HG02642 (cell line): ENCODE measurements around the gene UQCRC1.

ENCODE experiments used
- ATAC-seq: cut with Tn5 transposase; IDR thresholded peaks from one replicate; pipeline ENCODE4 v1.9.1; 2021; ENCODE audit warnings: mild to moderate bottlenecking; ENCODE audit not compliant: unreplicated experiment, poor library complexity

Gene UQCRC1

DNA sequence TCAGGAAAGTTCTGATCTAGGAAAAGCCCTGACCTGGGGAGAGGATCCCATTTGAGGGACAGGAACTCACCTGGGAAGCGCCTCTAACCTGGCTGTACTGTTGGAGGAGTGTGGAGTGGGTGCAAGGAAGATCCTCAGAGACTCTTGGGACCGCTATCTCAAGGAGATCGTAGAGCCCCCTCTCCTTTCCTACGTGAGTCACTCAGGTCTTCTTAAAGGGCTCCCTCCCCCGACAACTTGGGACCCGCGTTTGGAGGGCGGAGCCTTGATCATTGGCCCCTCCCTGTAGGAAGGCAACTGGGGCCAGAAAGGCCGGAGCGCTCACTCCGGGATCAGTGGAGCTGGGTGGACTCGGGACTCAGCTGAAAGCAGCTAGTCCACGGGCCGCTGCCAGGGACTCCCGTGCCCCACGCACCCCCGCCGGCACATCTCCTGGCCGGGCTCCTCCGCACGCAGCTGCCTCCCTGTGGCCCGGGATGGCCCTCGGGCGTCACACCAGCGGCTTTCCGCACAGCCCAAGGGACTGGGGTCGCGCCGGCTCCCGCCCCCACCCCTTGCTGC is 25.3 kb upstream of the UQCRC1 start:
- ATAC-seq = peak; percentile 23

DNA sequence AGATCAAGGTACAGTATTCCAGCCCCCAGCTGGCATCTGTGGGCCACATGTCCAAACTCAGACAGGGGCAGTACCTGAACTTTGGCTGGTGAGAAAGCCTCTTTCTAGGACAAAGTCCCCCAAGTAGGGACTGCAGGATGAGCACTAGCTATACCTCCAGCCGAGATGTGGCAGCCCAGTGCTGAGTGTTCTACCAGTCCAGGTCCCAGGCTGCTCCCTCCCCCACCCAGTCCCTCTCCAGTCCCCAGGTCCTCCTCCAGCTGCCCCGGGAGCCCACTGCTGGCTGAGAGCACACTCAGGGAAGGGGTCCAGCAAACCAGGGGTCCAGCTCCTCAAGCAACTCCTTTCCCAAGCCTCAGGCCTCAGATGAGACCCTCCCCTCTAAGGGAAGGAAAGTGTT is 24.3 kb upstream of the UQCRC1 start:
- ATAC-seq = no peak

DNA sequence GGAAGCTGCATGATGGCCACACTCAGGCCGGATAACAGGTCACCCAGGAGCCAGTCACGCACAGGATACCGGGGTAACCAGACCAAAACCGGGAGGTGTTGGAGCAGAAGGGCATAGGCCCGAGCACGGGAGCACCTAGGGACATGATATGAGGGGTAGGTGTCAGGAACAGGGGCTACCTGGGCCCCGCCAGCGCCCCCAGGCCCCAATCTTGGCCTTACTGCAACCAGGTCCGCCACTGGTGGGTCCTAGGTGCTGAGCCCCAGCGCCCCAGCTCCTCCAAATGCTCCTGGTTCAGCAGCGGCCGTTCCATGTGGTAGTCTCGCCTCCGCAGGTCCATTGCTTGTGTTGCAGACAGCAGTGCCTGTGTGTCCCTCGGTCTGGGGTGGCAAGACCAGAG is 23.8 kb upstream of the UQCRC1 start:
- no peak for ATAC-seq

DNA sequence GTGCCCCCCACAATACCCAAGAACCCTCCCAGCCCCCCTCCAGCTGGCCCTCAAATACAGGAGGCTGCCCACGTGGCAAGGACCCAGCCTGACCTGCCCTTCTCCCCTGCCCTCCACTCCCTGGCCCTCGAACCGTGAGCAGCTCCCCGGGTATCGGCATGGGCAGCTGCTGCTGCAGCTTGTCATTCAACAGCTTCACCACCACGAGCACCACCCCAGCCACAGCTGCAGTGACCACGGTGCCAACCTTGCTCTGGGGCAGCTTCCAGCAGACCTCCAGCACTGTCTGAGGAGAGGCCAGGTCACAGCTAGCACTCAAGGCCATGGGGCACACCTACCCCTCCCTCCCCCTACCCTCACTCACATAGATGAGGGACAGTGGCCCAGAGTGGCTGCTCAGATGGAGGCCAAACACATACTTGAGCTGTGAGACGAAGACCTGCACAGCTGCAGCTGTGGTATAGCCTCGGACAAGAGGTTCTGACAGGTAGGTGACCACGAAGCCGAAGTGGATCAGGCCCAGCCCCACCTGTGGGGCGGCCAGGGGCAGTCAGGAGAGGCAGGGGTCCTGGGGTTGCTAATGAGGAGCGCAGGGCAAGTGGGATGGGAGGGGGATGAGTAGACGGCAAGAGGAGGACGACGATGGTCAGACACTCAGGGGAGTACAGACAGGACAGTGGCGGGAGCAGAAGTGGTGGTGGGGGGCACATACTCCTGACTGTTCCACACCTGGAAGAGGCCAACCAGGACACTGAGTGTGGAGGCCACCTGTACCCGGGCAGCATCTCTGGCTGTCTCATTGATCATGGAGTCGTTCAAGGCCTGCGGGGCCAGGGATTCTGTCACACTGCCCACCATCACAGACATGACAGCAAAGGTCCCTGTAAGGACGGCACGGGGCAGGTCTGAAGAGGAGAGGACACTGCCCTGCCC is 22.3 kb upstream of the UQCRC1 start:
- no peak for ATAC-seq

DNA sequence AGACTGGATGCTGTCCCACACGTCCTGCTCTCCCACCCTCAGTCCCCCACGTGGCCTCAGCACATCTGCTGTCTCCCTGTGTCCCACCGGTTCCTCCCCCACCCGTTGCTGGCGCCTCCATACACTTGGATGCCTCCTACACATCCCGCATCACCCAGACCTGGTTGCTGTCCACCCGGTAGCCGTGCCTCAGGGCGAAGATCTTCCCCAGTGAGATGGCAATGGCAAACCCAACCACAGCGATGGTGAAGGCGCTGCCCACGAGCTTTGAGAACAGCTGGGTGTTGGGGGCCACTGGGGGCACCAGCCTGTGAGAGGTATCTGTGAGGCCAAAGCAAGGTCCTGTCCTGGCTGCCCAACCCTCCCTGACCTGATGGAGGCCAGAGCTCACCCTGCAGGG is 21.4 kb upstream of the UQCRC1 start:
- ATAC-seq = no peak

DNA sequence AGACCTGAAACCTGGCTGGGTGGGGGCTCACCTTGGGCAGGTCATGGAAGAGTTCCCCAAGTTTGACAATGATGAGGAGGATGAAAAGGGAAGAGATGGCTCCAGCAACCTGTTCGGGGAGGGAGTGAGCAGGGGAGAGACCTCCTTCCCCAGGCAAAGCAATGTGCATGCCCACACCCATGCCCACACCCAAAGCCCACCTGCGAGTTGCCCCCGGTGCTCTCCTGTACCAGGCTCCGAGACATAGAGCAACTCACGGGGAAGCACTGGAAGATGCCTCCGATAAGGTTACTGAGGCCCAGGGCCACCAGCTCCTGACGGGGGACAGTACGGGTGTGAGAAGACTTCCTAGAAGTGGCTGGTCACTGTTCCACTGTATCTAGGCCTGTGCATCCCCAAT is 21.0 kb upstream of the UQCRC1 start:
- ATAC-seq = no peak

DNA sequence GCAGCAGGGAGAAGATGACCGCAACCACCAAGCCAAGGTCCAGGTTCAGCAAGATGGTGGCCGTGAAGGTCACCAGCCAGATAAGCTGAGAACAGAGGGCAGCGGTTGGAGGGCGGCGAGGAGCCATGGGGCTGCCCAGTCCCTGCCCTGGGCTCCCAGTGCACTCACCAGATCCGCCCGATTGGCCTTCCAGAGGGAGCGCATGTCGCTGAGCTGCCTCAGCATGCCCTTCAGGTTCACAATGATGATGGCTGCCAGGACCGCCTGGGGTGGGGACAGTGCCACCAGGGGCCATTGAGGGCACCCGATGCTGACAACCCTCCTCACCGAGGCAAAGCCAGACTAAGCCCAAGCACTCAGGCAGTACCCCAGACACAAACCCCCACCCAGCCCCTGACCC is 20.4 kb upstream of the UQCRC1 start:
- ATAC-seq = no peak

DNA sequence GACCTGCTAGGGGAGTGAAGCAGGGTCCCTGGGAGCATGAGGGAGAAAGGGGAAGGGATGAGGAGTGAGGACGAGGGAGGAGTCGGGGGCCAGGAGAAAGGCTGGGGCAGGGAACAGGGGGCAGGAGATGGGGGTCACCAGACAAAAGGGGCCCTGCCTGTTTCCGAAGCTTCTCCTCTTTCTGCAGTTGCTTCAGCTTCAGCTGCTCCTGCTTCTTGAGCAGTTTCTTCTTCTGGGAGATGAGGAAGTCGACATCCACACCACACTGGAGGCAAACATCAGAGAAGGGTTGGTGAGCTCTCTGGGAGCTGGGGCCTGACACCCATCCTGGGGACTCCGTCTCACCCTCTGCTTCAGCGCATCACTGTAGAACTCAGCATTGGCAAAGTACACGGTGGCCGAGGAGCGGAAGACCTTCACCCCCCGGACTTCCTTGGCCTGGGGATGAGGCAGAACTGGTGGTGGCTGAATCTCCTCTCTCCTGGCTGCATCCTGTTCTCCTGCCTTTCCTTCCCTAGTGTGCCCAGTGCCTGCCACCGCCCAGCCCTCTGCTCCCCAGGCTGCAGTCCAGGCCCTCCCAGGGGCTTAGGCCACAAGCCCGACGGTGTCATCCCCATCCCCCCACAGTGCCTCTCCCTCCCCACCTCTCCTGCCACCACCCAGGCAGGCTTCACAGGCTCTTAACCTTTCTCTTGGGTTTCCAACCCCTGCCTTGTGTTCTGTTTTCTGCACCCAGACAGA is 19.0 kb upstream of the UQCRC1 start:
- no peak for ATAC-seq

DNA sequence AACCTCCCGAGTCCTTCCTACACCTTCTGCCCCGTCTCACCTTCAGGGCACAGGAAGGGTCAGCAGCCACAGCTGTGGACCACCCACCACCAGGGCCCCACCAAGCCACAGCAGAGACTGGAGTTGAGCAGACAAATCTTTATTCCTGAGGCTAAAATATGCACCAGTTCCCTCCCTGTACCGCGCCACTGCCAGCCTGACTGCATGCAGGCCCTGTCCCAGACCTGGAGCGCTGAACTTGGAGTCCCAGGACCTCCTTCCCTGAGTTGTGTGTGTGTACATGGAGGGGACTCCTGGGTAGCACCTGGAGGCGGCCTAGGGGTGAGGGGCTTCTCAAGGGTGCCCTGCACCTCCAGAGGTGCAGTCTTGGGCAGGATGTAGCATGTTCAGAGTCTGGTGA is 16.2 kb upstream of the UQCRC1 start:
- no peak for ATAC-seq

DNA sequence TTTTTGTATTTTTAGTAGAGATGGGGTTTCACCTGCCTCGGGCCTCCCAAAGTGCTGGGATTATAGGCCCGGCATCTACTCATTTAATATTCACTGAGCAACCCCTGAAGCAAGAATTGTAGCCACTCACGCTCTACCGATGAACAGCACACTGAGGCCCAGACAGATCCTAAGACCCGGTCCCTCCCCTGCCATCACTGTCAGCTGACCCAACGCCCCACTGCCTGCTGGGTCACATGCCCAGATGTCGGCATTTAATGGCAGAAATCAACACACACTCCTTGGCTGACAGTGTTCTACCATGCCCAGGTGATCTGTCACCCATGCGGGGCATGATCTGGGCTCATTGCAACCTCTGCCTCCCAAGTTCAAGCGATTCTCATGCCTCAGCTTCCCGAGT is 15.3 kb upstream of the UQCRC1 start:
- ATAC-seq = no peak

DNA sequence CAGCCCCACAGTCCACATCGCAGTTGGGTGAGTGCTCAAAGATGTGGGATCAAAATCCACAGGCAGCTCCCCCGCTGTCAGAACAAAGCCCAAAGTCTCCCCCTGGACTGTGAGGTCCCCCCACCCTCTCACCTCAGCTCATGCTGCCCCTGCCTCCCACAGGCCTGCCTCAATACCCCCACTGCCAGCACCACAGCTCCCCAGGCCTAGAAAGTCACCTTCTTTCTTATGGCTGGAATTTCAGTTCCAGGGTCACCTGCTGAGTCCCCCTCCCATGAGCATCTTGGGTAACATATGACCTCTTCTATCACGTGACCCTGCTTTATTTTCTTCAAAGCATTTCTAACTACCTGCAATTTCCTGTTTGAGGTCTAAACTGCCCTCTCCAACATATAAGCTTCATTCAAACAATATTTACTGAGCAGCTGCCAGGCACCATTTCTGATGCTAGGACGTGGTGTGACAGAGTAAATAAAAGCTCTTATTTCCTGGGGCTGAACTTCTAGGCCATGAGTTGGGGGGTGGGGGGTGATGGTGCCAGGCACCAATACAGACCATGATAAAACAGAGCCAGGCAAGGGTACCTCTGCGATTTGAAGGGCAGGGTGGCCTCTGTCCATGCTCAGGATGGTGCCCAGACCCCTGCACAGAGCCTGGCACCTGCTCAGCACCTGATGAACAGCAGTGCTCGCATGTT is 14.6 kb upstream of the UQCRC1 start:
- ATAC-seq = no peak

DNA sequence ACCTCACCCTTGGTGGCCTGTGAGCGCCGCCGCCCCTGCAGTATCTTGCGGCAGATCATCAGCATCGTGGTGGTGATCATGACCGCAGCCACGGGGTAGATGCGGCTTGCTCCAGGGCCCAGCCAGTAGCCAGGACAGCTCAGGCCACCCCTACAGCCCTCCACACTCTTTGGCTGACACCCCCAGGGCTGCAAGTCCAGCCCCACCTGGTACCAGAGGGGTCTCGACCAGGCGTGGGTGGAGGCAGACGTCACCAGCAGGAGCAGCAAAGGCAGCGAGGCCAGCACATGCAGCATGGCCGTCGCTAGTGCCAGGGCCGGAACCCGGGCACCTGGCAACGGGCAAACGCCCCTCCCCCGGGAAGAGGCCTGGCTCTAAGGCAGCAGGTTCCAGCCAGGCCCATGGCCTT is 12.0 kb upstream of the UQCRC1 start, which contains the start of gene TMEM89:
Gene TMEM89 (minus strand): TSS at position 309 of the 409 bp plus-strand sequence. CDS start 13 bp downstream, at position 296.
- ATAC-seq = no peak

DNA sequence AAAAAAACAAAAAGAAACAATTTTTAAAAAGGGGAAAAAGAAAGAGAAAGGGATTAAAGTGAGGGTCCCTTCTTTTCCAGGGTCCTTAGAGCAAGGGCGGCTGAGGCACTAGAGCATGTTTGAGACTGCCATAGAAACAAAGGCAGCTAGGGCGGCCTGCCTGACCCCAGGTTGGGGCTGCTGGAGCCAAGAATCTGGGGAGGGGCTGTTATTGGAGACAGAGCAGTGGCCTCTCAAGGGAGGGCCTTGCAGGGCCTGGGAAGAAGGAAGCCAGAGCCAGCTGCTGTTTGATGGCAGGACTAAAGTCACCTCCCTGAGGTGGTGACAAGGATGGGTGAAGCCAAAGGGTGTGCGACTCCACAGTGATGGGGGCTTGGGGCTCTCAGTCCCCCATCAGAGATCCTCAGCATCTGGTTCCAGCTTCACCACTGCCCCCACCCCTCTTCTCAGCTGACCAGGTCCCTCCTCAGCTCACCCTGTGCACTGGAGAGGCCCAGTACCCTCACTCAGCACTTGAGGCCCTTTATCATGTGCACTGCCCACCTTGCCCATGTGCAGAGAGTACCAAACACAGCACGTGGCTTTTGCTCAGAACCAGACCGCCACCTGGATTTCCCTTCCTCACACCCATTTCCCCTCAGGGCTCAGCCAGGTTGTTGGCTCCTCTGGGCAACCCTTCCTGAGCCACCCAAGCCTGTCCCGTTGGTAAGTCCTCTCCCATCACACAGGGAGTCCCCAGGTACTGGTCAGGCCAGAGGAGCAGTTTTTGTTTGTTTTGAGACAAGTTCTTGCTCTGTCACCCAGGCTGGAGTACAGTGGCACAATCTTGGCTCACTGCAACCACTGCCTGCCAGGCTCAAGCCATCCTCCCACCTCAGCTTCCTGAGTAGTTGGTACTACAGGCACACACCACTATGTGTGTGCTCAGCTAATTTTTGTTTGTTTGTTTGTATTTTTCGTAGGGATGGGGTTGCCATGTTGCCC is 10.4 kb upstream of the UQCRC1 start:
- ATAC-seq = no peak

DNA sequence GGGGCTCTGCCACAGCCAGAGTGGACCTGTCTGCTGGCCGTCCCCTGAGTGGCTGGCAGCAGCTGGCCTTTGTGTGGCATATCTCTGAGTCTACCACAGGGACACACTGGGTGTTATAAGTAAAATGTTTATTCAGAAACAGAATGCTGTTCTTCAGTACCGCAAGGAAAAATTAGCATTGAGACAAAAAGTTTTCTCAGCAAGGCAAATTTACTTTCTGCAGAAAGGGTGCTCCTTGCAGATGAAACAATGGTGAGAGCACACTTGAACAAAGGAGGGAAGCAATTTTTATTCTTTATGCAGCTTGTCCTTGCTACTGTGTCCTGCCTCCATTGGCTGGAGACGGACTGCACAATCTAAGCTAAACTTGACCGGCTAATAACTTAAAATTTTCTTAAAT is 8.1 kb upstream of the UQCRC1 start:
- ATAC-seq = no peak

DNA sequence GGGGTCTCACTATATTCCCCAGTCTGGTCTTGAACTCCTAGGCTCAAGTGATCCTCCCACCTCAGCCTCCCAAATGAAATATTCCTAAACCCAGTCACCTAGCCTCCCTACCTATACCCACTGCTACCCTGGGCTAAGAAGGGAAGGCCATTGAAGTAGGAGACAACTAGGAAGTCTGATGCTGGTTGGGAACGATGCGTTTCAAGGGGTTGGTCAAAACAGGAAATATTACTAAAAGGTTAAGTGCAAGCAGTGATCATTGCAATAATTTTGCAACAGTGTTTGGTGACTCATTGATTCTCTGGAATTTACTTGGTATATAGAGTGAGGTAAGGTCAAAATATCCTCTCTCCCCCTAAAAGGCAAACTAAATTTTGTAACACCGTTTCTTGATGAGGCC is 4.6 kb upstream of the UQCRC1 start:
- ATAC-seq = no peak

DNA sequence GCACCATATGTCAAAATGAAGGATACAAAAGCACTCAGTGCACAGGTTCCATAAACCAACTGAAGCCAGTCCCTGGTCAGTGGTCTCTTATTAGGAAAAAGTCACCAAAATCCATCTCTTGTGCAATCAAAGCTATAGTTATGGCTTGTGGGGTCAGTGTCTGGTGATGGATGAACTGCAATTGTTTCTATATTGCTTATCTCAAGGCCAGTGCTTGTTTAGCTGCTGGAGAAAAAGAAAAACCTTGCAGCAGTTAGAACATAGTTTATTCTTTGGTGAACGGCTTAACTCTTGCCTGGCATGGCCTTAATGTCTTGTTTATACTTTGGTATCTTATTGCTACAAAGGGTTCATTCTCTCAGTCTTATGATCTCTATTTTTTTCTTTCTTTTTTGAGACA is 2.9 kb upstream of the UQCRC1 start:
- no peak for ATAC-seq

DNA sequence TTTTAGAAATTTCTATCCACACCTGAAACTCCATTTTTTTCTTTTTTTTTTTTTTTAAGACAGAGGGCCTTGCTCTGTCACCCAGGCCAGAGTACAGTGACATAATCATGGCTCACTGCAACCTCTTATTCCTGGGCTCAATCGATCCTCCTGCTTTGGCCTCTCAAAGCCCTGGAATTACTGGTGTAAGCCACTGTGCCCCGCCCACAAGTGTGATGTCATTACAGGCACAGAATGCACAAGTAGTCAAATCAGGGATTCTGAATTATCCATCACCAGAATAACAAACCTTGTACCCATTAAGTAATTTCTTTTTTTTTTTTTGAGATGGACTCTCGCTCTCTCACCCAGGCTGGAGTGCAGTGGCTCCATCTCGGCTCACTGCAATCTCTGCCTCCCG is 1.9 kb downstream of the UQCRC1 start:
- ATAC-seq = no peak

DNA sequence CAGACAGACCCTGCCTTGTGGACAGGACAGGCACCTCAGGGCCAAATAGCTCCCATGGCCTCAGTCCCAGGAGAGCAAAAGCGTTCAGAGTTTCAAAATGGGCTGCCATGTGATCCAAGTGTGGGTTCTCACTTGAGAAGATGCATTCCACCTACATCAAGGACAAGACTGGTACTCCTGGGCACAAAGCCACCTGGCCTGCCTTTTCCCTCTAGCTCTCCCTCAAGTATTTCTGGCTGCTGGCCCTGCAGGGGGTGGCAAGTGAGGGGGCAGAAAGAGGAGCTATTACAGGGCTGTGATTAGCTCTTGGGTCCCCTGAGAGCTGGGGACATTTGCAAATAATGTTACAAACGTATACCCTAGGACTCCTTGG is 7.8 kb downstream of the UQCRC1 start:
- no peak for ATAC-seq
